GM18951 (cell line): ENCODE results near the gene UBR1.
"Not testable (repeated sequence)": the region's sequence is repeated elsewhere in the genome, so short reads cannot be mapped to it uniquely, and the experiment has no call there.

Experiments
- POLR2A ChIP-seq: IDR thresholded peaks from 4 replicates; pipeline ENCODE4 v1.6.1; 2011; ENCODE audit warnings: mild to moderate bottlenecking; ENCODE audit not compliant: insufficient read length, insufficient read depth; ENCODE audit errors: extremely low read depth
- in situ Hi-C: fragments of 300-500 bp; cut with MboI; formaldehyde crosslinking; loops from one replicate; pipeline ENCODE4 v1.12.0; 2022; ENCODE audit warnings: low sequenced_read_pairs, mixed read lengths, inconsistent platforms; ENCODE audit not compliant: unreplicated experiment

UBR1 gene

DNA sequence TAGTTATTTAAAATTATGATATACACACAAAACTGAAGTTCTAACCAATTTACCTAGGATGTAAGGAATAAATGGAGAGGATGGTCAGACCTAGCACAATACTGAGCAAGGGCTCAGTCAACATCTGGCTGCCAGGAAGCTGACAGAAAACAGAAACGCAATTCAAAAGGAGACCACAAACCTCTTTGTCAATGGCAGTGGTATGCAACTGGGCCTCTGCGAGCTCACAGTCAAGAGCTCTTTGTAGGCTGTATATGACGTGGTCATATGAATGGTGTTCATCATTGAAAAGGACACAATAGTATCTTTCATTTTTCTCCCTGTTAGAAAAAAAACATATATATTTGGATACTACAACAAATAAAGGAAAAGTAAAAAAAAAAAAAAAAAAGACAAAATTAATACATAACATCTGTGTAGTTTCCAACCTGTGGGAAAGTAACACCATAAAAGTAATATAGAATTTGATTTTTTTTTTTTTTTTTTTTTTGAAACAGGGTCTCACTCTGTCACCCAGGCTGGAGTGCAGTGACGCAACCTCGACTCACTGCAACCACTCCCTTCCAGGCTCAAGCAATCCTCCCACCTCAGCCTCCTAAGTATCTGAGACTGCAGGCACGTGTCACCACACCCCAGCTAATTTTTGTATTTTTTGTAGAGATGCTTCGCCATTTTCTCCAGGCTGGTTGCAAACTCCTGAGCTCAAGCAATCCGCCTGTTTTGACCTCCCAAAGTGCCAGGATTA is 37.9 kb downstream of the UBR1 start:
- in situ Hi-C loops, result no loop called here
- no peak for TF ChIP-seq POLR2A

DNA sequence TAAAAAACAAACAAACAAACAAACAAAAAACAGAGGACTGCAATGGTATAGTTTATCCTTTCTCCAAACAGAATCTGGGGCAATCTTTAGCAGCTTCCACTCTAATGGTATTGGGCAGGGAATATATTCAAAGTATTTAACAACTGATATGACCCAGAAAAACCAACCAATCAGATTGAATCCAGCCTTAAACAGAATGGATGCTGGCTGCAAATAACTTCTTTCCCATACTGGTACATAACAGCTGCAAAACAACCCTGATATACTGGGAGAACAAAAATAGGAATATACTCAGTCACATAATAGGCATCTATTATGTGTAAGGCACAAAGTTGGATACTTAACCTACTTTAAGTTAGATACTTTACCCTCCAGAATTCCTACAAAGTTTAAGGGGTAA is 49.1 kb downstream of the UBR1 start:
- no peak for TF ChIP-seq POLR2A
- in situ Hi-C loops, result no loop called here

DNA sequence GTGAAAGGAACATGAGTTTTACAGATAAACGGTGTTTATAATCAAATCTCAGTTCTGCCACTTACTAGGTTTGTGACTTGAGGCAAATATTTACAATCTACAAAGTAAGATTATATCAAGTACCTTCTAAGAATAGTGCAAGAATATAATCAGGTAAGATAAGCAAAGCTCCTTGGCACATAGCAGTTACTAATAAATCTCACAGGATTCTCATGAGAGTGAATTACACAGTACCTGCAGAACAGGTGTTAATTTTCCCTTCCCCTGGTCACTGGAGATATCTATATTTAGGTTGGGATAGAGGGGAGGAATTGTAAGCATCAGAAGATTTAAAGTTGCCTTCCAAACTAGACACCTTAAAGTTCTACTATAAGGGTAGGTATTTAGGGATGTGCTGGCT is 53.0 kb downstream of the UBR1 start:
- in situ Hi-C loops, result no loop called here
- no peak for TF ChIP-seq POLR2A

DNA sequence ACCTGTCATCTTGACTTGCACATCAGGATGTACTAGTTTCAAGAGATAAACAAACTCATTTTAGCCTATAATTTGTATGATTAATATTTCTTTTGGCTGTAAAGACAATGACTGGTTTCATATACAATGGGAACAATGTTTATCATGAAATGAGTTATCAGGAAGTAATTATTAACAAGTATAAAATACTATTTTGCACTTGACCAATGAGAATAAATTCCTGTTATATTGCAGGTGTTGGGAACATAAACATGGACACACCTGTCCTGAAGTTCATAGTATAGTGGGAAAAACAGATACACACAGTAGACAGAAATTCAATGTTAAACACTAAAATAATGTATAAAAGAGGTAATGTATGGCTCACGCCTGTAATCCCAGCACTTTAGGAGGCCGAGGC is 56.9 kb downstream of the UBR1 start:
- no peak for TF ChIP-seq POLR2A
- in situ Hi-C loops, result no loop called here

DNA sequence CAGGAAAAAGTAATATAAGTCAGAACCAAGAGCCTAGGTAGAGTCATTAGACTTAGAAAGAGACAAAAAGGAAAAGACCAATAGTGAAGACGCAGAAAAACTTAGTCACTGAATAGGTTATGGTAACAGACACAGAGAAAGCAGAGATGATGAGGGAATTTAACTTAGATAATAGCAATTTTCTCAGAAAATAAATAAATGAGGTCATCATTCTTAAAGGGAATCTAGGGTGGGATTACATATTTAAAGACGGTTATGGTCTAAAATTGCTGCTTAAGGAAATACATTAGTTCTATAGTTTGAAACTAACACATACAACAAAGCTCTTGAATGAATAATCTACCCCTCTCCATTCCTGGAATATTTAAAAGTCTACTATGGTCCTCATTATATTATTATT is 59.4 kb downstream of the UBR1 start:
- TF ChIP-seq POLR2A, result no peak
- in situ Hi-C loops, result no loop called here

DNA sequence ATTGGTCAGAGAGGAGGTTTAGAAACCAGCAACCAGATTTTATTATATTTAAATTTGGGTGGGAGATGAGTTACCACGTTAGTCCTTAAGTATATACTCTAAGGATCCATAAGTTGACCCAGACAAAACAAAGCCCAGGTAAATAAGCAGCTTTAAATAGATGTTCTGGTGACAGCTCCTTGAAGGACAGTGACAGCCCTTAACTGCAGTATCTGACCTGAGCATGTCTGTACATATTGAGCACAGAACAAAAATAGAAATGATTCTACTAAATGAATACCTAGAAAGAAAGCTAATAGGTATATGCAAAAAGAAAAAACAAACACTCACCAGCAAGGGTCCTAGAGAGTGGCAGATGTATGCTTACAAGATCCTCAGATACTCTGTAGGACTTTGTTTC is 63.0 kb downstream of the UBR1 start:
- no peak for TF ChIP-seq POLR2A
- in situ Hi-C loops, result no loop called here

DNA sequence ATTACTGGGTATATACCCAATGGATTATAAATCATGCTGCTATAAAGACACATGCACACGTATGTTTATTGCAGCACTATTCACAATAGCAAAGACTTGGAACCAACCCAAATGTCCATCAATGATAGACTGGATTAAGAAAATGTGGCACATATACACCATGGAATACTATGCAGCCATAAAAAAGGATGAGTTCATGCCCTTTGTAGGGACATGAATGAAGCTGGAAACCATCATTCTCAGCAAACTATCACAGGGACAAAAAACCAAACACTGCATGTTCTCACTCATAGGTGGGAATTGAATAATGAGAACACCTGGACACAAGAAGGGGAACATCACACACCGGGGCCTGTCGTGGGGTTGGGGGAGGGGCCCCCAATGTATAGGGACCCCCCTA is 64.8 kb downstream of the UBR1 start:
- in situ Hi-C loops, result not testable (repeated sequence)

DNA sequence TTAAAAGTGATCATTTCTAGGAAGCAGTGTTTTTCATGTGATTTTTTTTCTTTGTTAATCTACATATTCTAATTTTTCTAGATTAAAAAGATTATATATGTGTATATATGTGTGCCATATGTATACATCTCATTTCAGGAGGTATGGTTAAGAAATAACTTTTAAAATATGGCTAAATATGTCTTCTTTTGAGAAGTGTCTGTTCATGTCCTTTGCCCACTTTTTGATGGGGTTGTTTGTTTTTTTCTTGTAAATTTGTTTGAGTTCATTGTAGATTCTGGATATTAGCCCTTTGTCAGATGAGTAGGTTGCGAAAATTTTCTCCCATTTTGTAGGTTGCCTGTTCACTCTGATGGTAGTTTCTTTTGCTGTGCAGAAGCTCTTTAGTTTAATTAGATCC is 70.6 kb downstream of the UBR1 start:
- in situ Hi-C loops, result not testable (repeated sequence)

DNA sequence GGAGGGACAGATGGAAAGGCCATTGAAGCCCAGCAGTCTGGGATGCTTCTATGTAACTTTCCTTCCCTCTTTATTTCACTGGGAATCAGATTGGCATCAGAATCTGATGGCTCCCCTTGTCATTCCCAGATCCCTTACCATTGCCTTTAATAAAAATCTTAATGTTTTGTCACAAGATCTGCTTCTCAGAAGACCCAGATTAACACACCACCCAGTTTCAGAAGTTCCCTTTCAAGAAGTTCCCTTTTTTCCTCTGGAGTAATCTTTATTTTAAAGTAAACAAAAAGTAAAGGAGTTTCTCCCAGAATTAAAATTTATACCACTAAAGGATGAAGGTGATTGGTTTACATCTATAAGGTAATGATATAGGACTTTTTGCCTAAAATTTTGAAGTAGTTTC is 76.4 kb downstream of the UBR1 start:
- in situ Hi-C loops, result no loop called here

DNA sequence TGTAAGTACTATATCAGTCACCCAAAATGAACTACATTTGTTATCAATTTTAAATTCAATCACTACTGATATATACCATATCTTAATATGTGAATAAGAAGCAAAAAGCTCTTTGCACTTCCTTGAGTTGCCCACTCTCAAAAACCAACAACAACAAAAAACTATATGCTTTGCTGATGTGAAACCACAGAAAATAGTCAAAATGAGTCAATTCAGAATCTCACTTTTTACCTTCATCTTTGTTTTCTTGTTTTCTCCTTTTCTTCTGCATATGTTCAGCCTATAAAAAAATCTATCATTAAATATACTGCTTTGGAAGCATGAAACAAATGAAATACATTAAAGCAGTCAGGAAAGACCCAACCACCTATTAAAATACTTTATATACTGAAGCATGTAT is 80.7 kb downstream of the UBR1 start:
- in situ Hi-C loops, result no loop called here
- no peak for TF ChIP-seq POLR2A

More for the DNA sequence above, 76.4 kb downstream of the UBR1 start:
- no peak for TF ChIP-seq POLR2A

DNA sequence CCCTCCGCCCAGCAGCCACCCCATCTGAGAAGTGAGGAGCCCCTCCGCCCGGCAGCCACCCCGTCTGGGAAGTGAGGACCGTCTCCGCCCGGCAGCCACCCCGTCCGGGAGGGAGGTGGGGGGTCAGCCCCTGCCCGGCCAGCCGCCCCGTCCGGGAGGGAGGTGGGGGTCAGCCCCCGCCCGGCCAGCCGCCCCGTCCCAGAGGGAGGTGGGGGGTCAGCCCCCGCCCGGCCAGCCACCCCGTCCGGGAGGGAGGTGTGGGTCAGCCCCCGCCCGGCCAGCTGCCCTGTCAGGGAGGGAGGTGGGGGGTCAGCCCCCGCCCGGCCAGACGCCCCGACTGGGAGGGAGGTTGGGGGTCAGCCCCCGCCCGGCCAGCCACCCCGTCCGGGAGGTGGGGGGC is 91.2 kb downstream of the UBR1 start:
- in situ Hi-C loops, result not testable (repeated sequence)

DNA sequence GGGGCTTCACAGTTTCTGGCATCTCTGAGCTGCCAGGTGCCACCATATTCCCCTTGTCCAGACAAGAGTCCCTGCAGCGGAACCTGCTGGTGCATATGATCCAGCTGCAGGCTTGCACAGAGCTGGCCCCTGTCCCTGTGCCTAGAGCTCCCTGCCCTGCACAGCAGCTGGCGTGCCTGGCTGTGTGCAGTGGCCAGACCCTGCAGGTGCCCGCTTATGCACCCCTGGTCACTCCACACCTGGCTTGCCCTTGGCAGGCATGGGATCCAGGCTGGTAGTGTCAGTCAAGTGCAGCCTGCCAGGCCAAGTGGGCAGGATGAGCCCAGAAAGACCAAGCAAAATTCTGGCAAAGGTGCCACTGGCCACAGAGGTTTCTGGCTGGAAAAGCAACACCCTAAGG is 96.6 kb downstream of the UBR1 start:
- in situ Hi-C loops, result no loop called here
- no peak for TF ChIP-seq POLR2A

DNA sequence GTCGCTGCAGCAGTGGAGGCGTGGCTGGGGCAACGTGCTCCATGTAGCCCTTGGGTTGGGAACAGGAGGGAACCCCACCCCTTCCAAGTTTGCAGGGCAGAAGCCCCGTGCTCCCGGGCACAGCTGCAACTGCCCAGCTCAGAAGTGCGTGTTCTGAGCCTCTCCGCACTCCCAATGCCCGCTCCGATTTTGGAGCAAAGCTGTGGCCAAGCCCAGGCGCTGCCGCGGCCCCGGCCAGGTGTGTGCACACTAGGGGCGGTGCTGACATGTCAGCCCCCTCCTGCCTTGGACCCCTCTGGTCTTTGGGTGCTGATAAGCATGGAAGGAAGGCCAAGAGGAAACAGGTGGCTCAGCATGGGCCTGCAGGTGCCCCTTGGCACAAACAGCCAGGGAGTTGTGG is 97.7 kb downstream of the UBR1 start:
- in situ Hi-C loops, result no loop called here
- TF ChIP-seq POLR2A, result no peak

DNA sequence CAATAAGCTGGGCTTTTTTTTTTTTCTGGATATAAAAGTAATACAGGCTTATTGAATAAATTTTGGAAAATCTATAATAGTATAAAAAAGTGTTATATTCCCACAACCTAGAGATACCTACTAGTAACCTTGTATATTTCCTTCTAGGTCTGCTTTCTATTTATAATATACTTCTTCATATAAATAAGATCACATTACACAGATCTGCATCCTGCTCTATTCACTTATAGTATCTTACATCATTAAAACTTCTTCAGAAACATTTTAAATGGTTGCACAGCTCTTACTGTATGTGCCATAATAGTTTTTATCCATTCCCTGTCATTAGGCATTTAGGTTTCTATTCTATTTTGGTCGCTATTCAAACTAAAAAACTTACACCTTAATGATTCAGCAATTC is 98.3 kb downstream of the UBR1 start:
- TF ChIP-seq POLR2A, result no peak
- in situ Hi-C loops, result no loop called here

DNA sequence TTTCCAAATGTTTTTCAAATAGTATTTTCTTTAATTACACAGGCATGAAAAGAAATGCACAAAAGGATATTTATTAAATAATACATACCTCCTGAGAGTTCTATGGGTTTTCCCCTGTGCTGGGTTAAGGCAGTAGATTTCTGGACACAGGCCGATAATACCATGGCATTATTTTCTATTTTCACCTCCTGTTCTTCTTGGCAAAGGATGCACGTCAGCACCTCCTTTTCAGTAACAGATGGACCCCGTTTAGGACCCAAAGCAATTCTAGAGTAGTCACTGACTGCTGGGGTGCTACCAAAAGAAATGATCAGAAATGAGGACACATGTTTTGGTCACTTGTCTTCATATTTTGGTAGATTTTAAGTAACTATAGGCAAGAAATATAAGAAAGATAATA is 98.8 kb downstream of the UBR1 start:
- in situ Hi-C loops, result no loop called here
- TF ChIP-seq POLR2A, result no peak

DNA sequence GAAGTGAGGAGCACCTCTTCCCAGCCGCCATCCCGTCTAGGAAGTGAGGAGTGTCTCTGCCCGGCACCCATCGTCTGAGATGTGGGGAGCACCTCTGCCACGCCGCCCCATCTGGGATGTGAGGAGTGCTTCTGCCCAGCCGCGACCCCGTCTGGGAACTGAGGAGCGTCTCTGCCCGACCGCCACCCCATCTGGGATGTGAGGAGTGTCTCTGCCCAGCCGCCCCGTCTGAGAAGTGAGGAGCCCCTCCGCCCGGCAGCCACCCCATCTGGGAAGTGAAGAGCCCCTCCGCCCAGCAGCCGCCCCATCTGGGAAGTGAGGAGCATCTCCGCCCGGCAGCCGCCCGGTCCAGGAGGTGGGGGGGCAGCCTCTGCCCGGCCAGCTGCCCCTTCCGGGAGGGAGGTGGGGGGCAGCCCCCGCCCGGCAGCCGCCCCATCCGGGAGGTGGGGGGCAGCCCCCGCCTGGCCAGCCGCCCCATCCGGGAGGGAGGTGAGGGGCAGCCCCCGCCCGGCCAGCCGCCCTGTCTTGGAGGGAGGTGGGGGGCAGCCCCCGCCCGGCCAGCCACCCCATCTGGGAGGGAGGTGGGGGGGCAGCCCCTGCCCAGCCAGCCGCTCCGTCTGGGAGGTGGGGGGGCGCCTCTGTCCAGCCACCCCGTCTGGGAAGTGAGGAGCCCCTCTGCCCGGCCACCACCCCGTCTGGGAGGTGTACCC is 100.8 kb downstream of the UBR1 start:
- in situ Hi-C loops, result not testable (repeated sequence)
